HEK293 (cell line): ENCODE measurements around the gene ADGRD1.

ENCODE experiments used
- CTCF ChIA-PET: fragments of 350-600 bp; formaldehyde crosslinking; extraction: SDS; loops from one replicate; lab custom pipeline; 2021; ENCODE audit warnings: antibody characterized with exemption; lab: Yijun Ruan, JAX
- POLR2A ChIA-PET: fragments of 300-600 bp; formaldehyde crosslinking; extraction: SDS; loops from one replicate; lab custom pipeline; 2020; ENCODE audit warnings: antibody characterized with exemption, inconsistent platforms; lab: Yijun Ruan, JAX
- H3K27ac ChIP-seq: fragments of 200-500 bp; sonication (Bioruptor generic); 2 replicates; pipeline ENCODE4 v1.5.1; 2014; ENCODE audit warnings: low read depth, low read length, control low read depth, inconsistent platforms; ENCODE audit errors: extremely low read depth
- H3K36me3 ChIP-seq, 2 experiments: fragments of 200-500 bp in 1 of 2; sonication (Bioruptor generic) in 1 of 2; 1 replicate in 1 of 2; 2 replicates in 1 of 2; pipeline ENCODE4 v1.5.1; 2014 to 2017; ENCODE audit warnings: inconsistent platforms in 2 of 2, low read length in 2 of 2; ENCODE audit not compliant: control insufficient read depth in 2 of 2, insufficient read depth in 1 of 2
- H3K4me1 ChIP-seq: fragments of 200-500 bp; sonication (Bioruptor generic); 2 replicates; pipeline ENCODE4 v1.5.1; 2014; ENCODE audit warnings: mild to moderate bottlenecking, low read length, inconsistent platforms; ENCODE audit not compliant: control insufficient read depth, insufficient read depth
- H3K4me3 ChIP-seq: 2 replicates; pipeline ENCODE4 v1.5.1; 2011; ENCODE audit warnings: low read depth, mild to moderate bottlenecking, control low read depth, low read length, moderate library complexity
- H3K9me3 ChIP-seq: fragments of 200-500 bp; sonication (Bioruptor generic); 2 replicates; pipeline ENCODE4 v1.5.1; 2014; ENCODE audit warnings: low read depth, low read length, inconsistent platforms; ENCODE audit not compliant: control insufficient read depth, insufficient read depth
- BCL11A ChIP-seq: fragments of 450-650 bp; formaldehyde crosslinking; IDR thresholded peaks from 2 replicates; pipeline ENCODE4 v1.5.1; 2016; ENCODE audit warnings: low read depth, missing biosample characterization, missing genetic modification characterization
- GLI2 ChIP-seq: fragments of 450-650 bp; formaldehyde crosslinking; IDR thresholded peaks from 2 replicates; pipeline ENCODE4; 2017; ENCODE audit warnings: missing biosample characterization, missing genetic modification characterization, low read depth, borderline replicate concordance
- IKZF3 ChIP-seq: fragments of 450-650 bp; IDR thresholded peaks from 2 replicates; pipeline ENCODE4 v1.5.0; 2018; ENCODE audit warnings: missing biosample characterization, mild to moderate bottlenecking, missing genetic modification characterization, moderate library complexity
- KLF7 ChIP-seq: fragments of 450-650 bp; formaldehyde crosslinking; IDR thresholded peaks from 2 replicates; pipeline ENCODE4 v1.5.1; 2016; ENCODE audit warnings: missing biosample characterization, missing genetic modification characterization, borderline replicate concordance
- OSR2 ChIP-seq: fragments of 450-650 bp; formaldehyde crosslinking; IDR thresholded peaks from 2 replicates; pipeline ENCODE4 v1.5.1; 2016; ENCODE audit warnings: missing biosample characterization, missing genetic modification characterization
- ZFP37 ChIP-seq: fragments of 450-650 bp; formaldehyde crosslinking; IDR thresholded peaks from 2 replicates; pipeline ENCODE4 v1.5.1; 2016; ENCODE audit warnings: missing biosample characterization, missing genetic modification characterization
- ZFP41 ChIP-seq: fragments of 450-650 bp; formaldehyde crosslinking; IDR thresholded peaks from 2 replicates; pipeline ENCODE4 v1.5.1; 2016; ENCODE audit warnings: missing biosample characterization, missing genetic modification characterization, borderline replicate concordance
- ZNF146 ChIP-seq: fragments of 450-650 bp; formaldehyde crosslinking; IDR thresholded peaks from 2 replicates; pipeline ENCODE4 v1.5.1; 2016; ENCODE audit warnings: missing biosample characterization, missing genetic modification characterization
- ZNF214 ChIP-seq: fragments of 450-650 bp; formaldehyde crosslinking; IDR thresholded peaks from 2 replicates; pipeline ENCODE4 v1.5.1; 2017; ENCODE audit warnings: missing biosample characterization, mild to moderate bottlenecking, missing genetic modification characterization, borderline replicate concordance
- ZNF23 ChIP-seq: fragments of 450-650 bp; formaldehyde crosslinking; IDR thresholded peaks from 2 replicates; pipeline ENCODE4 v1.5.1; 2016; ENCODE audit warnings: missing biosample characterization, missing genetic modification characterization, borderline replicate concordance
- ZNF302 ChIP-seq: fragments of 450-650 bp; formaldehyde crosslinking; IDR thresholded peaks from 2 replicates; pipeline ENCODE4 v1.5.1; 2016; ENCODE audit warnings: missing biosample characterization, missing genetic modification characterization, low read depth
- ZNF311 ChIP-seq: fragments of 450-650 bp; formaldehyde crosslinking; IDR thresholded peaks from 2 replicates; pipeline ENCODE4 v1.5.1; 2017; ENCODE audit warnings: missing biosample characterization, missing genetic modification characterization, borderline replicate concordance
- ZNF366 ChIP-seq: fragments of 450-650 bp; formaldehyde crosslinking; conservative IDR thresholded peaks from 2 replicates; pipeline ENCODE4 v1.5.1; 2016; ENCODE audit warnings: missing biosample characterization, missing genetic modification characterization
- ZNF501 ChIP-seq: fragments of 450-650 bp; formaldehyde crosslinking; IDR thresholded peaks from 2 replicates; pipeline ENCODE4 v1.5.1; 2016; ENCODE audit warnings: missing biosample characterization, missing genetic modification characterization
- ZNF510 ChIP-seq: fragments of 450-650 bp; formaldehyde crosslinking; IDR thresholded peaks from 2 replicates; pipeline ENCODE4 v1.5.1; 2018; ENCODE audit warnings: mild to moderate bottlenecking, missing genetic modification characterization, missing biosample characterization; ENCODE audit not compliant: insufficient replicate concordance
- ZNF558 ChIP-seq: fragments of 450-650 bp; formaldehyde crosslinking; IDR thresholded peaks from 2 replicates; pipeline ENCODE4 v1.5.1; 2016; ENCODE audit warnings: missing biosample characterization, missing genetic modification characterization
- ZNF561 ChIP-seq: fragments of 450-650 bp; IDR thresholded peaks from 2 replicates; pipeline ENCODE4 v1.5.1; 2018; ENCODE audit warnings: missing biosample characterization, missing genetic modification characterization, borderline replicate concordance
- ZNF624 ChIP-seq: fragments of 450-650 bp; formaldehyde crosslinking; IDR thresholded peaks from 2 replicates; pipeline ENCODE4 v1.5.1; 2017; ENCODE audit warnings: missing biosample characterization, missing genetic modification characterization
- ZNF664 ChIP-seq: fragments of 450-650 bp; formaldehyde crosslinking; IDR thresholded peaks from 2 replicates; pipeline ENCODE4 v1.5.1; 2016; ENCODE audit warnings: missing biosample characterization, missing genetic modification characterization
- ZNF670 ChIP-seq: fragments of 450-650 bp; formaldehyde crosslinking; IDR thresholded peaks from 2 replicates; pipeline ENCODE4 v1.5.1; 2016; ENCODE audit warnings: missing biosample characterization, missing genetic modification characterization, low read depth
- ZNF76 ChIP-seq: fragments of 450-650 bp; formaldehyde crosslinking; IDR thresholded peaks from 2 replicates; pipeline ENCODE4; 2016; ENCODE audit warnings: low read depth, missing biosample characterization, missing genetic modification characterization, borderline replicate concordance
- ZXDB ChIP-seq: fragments of 450-650 bp; formaldehyde crosslinking; IDR thresholded peaks from 2 replicates; pipeline ENCODE4 v1.5.1; 2016; ENCODE audit warnings: missing biosample characterization, missing genetic modification characterization
- TF ChIP-seq, protein P1 (sequence below): fragments of 450-650 bp; formaldehyde crosslinking; IDR thresholded peaks from 2 replicates; pipeline ENCODE4 v1.5.1; 2016; ENCODE audit warnings: missing biosample characterization, missing genetic modification characterization, low read depth
- TF ChIP-seq, protein P2 (sequence below): fragments of 450-650 bp; formaldehyde crosslinking; IDR thresholded peaks from 2 replicates; pipeline ENCODE4 v1.5.1; 2017; ENCODE audit warnings: missing biosample characterization, missing genetic modification characterization
- TF ChIP-seq, protein P3 (sequence below): fragments of 450-650 bp; formaldehyde crosslinking; IDR thresholded peaks from 2 replicates; pipeline ENCODE4 v1.5.1; 2016; ENCODE audit warnings: missing biosample characterization, missing genetic modification characterization, low read depth

The ADGRD1 gene

DNA sequence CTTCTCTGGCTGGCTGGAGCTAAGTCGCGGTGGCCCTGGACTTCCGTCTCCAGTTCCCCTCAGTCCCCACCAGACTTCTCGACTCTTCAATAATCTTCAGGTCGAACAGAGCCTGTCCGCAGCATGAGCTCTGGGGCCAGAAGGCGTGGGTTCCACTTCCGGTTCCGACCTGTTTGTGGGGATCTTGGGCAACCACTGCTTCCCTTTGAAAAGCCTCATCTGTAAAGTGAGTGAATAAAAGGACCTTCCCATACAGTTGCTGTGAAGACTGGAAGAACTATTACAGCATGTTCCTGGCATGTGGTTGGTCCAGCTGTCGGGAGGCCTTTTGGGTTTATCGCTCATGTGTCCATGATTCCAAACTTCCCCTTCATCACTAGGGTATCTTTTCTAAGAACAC is 19.4 kb downstream of the ADGRD1 start (continued):
- TF ChIP-seq KLF7 (no peak), ZNF311 (tag by site-specific recombination) (no peak), BCL11A (no peak), ZFP41 (tag by site-specific recombination) (no peak), ZNF624 (no peak), IKZF3 (tag by site-specific recombination) (no peak), ZNF76 (tag by site-specific recombination) (no peak), ZNF664 (no peak)
- TF ChIP-seq, all 188 proteins: peak for 0

DNA sequence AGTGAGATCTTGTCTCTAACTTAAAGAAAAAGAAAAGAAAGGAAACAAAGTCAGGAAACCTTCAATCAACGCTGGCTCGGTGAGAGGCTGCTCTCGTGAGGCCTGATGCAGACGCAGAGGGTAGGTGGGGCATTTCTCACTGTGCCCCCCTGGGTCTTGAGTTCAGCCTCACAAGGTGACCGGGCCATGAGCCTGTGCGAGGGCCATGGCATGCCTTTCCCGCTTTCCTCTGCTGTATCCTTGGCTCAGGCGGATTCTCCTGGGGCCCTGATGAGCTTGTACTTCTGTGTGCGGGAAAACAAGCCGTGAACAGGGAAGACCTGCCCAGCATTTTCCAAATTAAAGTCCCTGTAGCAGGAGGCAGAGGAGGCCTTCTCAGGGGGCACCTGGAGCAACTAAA is 20.2 kb downstream of the ADGRD1 start:
- TF ChIP-seq ZNF23 (tag by site-specific recombination) (no peak), ZXDB (tag by site-specific recombination) (no peak), ZNF366 (no peak), ZNF670 (no peak), ZNF558 (tag by site-specific recombination) (no peak), ZNF146 (tag by site-specific recombination) (no peak), ZNF214 (tag by site-specific recombination) (no peak), GLI2 (no peak), ZFP37 (tag by site-specific recombination) (no peak), ZNF302 (tag by site-specific recombination) (no peak), ZNF501 (tag by site-specific recombination) (no peak), ZNF510 (tag by site-specific recombination) (no peak), OSR2 (tag by site-specific recombination) (no peak), ZNF561 (tag by site-specific recombination) (no peak)
- TF ChIP-seq, protein P1, sequence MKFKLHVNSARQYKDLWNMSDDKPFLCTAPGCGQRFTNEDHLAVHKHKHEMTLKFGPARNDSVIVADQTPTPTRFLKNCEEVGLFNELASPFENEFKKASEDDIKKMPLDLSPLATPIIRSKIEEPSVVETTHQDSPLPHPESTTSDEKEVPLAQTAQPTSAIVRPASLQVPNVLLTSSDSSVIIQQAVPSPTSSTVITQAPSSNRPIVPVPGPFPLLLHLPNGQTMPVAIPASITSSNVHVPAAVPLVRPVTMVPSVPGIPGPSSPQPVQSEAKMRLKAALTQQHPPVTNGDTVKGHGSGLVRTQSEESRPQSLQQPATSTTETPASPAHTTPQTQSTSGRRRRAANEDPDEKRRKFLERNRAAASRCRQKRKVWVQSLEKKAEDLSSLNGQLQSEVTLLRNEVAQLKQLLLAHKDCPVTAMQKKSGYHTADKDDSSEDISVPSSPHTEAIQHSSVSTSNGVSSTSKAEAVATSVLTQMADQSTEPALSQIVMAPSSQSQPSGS (tag by site-specific recombination) = no peak
- TF ChIP-seq, protein P2, sequence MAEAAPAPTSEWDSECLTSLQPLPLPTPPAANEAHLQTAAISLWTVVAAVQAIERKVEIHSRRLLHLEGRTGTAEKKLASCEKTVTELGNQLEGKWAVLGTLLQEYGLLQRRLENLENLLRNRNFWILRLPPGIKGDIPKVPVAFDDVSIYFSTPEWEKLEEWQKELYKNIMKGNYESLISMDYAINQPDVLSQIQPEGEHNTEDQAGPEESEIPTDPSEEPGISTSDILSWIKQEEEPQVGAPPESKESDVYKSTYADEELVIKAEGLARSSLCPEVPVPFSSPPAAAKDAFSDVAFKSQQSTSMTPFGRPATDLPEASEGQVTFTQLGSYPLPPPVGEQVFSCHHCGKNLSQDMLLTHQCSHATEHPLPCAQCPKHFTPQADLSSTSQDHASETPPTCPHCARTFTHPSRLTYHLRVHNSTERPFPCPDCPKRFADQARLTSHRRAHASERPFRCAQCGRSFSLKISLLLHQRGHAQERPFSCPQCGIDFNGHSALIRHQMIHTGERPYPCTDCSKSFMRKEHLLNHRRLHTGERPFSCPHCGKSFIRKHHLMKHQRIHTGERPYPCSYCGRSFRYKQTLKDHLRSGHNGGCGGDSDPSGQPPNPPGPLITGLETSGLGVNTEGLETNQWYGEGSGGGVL (tag by site-specific recombination) = no peak
- TF ChIP-seq, protein P3, sequence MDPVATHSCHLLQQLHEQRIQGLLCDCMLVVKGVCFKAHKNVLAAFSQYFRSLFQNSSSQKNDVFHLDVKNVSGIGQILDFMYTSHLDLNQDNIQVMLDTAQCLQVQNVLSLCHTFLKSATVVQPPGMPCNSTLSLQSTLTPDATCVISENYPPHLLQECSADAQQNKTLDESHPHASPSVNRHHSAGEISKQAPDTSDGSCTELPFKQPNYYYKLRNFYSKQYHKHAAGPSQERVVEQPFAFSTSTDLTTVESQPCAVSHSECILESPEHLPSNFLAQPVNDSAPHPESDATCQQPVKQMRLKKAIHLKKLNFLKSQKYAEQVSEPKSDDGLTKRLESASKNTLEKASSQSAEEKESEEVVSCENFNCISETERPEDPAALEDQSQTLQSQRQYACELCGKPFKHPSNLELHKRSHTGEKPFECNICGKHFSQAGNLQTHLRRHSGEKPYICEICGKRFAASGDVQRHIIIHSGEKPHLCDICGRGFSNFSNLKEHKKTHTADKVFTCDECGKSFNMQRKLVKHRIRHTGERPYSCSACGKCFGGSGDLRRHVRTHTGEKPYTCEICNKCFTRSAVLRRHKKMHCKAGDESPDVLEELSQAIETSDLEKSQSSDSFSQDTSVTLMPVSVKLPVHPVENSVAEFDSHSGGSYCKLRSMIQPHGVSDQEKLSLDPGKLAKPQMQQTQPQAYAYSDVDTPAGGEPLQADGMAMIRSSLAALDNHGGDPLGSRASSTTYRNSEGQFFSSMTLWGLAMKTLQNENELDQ (tag by site-specific recombination) = no peak
- H3K27ac ChIP-seq = no peak overlapping the region
- CTCF ChIA-PET = no interaction called here
- H3K4me3 ChIP-seq = no peak overlapping the region
- H3K9me3 ChIP-seq = no peaks in the 10 kb centered on the region
- POLR2A ChIA-PET = no interaction called here
- no peaks in the 10 kb centered on the region for H3K36me3 ChIP-seq
- no peaks in the 10 kb centered on the region for H3K4me1 ChIP-seq
